Activated T-cell treated with anti-CD3 and anti-CD28 coated beads for 24 hours (primary cell): Measurements from ENCODE around the gene NEU4.
"Not testable (repeated sequence)": the region's sequence is repeated elsewhere in the genome, so short reads cannot be mapped to it uniquely, and the experiment has no call there.

Source experiments
- DNase-seq: peaks from one replicate; pipeline ENCODE4 v3.0.0-alpha.2; 2020; ENCODE audit warnings: low read depth

Gene NEU4

DNA sequence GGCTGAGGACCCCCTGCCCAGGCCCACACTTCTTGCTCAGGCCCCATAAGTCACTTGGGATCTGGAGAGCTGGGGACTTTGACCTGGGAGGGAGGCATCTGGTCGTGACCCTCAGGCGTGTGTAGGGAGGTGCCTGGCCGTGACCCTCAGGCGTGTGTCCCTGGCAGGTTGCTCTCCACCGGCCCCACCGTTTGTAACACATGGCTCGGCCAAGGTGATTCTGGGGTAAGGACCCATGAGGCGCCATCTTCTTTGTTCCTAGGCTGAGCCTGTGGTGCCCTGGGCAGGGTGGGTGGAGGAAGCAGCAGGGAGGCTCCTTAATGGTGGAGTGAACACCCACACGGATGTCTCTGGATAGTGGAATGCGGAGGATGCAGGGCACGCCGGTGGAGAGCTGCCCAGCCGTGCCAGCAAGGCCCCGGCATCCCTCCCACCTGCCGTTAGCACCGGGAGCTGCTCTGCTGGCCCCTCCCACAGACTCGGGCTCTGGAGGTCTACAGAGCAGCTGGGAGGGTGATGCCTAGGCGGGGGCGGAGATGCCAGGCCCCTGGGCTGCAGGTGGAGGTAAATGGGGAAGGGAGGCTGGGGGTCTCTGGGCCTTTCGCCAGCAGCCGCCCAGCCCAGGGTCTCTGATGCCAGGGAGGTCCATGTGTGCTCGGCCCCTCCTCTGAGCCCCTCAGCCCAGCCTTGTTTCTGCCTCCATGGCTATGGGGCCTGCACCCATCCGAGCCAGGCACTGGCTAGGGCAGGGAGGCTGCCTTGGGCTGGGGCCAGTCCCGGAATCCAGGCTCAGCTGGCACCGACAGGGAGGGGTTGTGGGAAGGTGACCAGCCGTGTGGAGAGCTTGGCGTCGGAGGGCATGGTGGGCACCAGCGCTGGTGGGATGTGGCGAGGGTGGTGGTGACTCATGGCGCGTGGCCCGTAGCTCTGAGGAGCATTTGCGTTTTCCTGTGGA lies 33.5 kb upstream of the NEU4 start:
- DNase-seq = no peak

DNA sequence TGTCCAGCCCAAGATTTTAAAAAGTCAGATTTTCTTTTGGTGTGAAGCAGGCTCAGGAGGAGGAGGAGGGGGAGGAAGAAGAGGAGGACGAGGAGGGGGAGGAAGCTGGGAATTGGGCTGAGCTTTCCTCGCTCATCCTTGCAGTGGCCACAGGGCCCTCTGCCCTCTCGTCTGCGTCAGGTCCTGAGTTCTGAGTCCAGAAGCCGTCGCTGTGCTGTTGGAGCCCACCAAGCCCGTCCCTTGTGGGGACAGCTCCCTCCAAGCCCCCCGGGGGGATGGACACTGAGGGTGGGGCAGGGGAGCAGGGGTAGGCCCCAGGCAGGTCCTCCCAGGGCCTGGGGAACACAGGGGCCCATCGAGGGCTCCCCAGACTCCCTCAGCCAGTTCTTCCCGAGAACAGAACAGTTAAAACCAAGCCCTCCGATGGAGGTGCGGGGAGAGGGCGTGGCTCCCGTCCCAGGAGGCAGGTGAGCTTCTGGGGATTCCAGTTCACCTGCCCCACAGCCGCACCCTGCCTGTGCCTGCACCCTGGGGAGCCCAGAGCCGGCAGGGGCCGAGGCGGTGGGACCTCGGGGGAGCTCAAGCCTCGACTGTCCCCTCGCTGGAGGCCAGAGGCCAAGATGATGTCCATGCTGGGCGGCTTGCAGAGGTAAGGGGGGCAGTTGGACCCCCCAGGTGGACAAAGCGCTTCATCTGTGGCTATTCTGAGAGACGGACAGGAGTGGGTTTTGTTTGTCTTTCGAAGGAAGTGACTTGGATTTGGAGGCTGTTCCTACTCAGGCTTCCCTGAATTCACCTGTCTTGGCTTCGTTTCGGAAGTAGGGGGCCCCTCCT lies 32.4 kb upstream of the NEU4 start, which contains the start of gene GAL3ST2:
Gene GAL3ST2, plus strand, starts transcription at position 487 of the 834 bp plus-strand sequence. Its CDS starts 134 bp downstream, at position 621.
- DNase-seq = no peak

DNA sequence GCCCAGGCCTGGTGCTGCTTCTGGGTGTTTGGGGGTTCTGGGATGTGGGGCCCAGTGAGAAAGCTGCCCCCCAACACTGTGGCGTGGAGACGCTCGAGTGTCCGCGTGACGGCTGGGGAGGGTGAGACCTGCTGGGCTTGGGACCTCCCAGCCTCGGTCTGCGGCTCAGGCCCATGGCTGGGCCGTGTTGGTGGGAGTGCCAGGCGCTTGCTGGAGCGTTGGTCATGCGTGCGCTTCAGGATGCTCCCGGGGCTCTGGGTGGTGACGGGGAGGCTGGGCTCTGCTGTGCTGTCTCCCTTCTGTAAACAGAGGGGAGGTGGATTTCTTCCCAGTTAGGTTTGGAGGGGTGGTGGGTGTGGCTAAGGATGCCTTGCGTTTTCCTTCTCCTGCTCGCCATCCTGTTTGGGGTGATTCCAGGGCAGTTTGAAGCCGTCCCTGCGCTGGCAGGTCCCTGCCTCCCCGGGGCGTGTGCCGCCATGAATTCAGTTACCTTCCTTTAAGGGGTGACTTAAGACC lies 31.8 kb upstream of the NEU4 start:
- DNase-seq = no peak

DNA sequence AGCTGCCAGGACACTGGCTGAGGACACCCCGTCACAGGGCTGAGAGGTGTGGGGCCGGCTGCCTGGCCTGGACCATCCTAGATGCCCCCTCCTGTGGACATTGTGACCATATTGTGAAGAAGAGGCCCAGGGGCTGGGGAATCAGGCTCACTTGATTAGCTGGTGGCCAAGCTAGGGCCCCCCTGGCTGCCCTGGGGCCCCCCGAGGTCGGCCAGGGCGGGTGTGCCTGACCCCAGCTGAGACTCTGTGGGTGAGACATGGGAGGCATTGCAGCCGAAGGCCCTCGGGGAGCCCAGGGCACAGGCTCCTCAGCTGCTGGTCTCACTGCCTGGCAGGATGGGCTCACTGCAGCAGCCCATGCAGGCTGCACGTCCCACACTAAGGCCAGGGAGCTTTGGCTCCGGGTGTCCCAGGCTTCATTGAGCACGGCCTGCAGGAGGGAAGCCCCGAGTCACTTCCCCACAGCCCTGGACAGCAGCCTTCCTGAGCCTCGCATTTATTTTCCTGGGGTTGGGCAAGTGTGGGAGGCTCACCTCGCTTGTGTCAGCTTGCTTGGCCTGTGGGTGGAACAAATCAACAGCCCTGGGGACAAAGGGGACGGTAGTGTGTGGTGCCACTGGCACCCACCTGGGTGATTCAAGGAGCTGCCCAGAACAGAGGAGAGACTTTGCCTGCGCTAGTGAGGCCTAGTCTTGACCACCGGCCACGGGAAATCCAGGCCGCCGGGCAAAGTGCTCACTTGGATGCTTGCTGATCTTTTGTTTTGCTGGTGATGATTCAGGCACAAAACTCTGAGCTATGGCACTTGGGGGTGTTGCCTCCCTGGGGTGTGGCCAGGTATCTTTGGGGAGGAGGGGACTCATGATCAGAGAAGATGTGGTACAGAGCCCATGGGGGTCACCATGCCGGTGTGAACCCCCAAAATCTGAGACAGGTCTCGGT lies 31.0 kb upstream of the NEU4 start:
- DNase-seq = no peak

DNA sequence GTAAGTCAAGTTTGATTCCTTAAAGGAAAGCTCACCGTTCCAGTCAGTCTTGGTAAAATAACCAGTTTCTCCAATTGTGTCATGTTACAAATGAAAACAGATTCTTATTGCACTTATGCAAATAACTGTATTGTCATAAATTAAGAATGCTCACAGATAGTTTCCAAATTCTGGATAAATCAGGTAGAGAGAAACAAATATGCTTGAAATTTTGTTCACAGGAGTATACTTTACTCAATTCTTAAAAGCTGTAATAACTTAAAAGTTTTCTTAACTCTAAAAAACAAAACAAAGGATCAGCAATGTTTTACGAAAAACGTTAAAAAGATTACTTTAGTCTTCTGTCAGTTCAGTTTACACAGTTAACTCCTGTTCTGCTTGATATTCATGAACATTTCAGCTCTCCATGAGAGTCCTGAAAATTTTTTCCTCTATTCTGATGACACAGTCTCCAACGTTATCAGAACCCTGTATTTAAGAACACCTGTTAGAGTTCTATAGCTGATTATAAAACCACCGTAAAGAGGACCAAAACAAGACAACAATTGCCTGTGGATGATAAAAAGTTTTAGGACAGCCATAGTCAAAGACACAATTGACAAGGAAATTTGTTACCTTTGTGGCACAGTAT lies 27.9 kb upstream of the NEU4 start:
- DNase-seq = no peak

DNA sequence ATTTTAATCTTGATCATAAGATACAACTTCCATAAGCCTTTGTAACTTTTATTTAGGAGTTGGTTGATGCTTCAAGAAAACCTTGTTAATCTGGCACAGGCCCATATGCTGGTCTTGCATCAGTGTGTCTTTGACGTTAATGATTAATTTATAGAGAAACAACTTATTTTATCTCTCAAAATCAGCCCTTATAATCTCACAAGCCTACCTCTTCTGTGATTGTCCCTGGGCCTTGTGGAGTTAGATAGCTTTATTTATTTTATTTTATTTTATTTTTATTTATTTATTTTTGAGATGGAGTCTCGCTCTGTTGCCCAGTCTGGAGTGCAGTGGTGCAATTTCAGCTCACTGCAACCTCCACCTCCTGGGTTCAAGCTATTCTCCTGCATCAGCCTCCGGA lies 26.9 kb upstream of the NEU4 start:
- not testable (repeated sequence) for DNase-seq

DNA sequence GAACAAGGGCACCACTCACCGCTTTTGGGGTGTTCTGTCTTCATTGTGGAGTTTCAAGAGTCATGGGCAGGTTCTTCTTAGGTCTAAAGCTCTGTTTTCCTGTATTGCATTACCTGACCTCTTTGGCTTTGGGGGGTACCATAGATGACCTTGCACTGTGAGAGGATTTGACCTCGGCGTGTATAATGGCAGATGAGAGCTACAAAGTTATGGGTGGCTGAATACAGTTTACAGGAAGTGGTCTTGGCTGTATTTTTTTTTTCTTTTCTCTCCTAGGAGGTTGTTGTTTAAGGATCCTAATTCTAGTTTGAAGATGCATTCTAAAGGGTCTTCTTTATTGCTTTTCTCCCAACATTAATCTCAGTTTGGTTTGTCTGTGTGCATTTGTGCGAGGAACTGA lies 20.9 kb upstream of the NEU4 start:
- no peak for DNase-seq

DNA sequence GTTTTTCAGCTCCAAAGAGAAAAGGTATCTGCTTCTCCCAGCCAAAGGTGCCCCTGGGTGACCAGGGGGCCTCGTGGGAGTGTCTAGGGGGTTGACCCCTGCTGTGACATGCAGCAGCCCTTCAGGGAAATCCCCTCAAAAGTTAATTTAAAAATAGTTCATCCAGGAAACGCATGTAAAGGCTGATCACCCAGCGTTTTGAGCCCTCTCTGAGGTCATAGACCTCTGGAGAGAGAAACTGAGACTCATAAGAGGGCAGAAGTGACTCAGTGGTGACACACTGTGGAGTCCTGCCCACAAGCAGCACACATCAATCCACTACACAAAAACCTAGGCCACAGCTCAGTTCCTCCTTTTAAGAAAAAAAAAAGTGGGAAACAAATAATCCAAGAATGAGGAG lies 20.4 kb upstream of the NEU4 start:
- peak; percentile 61 for DNase-seq

DNA sequence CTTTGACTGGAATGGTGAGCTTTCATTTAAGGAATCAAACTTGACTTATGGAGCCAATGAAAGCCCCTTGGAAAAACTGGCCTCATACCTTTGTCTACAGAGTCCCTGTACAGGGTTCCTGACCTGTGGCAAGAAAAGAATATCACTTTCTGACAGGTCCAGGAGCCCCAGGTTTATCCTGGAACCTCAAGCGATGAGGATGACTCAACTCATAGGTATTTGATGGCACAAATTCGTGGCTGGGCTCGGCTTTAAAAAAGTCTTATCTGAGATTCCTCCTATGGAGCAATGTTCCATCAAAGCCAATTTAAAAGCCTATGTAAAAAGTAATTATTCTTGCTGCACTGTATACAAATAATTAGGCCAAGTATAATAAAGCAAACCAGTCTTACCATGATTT lies 17.6 kb upstream of the NEU4 start:
- not testable (repeated sequence) for DNase-seq

DNA sequence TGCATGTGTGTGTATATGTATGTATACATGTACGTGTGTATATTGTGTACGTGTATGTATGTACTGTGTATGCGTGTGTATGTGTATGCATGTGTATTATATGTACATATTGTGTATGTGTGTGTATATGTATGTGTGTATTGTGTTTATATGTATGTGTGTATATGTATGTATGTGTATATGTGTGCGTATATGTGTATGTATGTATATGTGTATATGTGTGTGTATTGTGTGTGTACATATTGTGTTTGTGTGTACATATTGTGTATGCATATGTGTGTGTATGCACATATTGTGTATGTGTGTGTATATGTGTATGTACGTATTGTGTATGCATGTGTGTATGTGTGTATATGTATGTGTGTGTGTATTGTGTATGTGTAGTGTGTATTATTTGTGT lies 15.6 kb upstream of the NEU4 start:
- DNase-seq = no peak

DNA sequence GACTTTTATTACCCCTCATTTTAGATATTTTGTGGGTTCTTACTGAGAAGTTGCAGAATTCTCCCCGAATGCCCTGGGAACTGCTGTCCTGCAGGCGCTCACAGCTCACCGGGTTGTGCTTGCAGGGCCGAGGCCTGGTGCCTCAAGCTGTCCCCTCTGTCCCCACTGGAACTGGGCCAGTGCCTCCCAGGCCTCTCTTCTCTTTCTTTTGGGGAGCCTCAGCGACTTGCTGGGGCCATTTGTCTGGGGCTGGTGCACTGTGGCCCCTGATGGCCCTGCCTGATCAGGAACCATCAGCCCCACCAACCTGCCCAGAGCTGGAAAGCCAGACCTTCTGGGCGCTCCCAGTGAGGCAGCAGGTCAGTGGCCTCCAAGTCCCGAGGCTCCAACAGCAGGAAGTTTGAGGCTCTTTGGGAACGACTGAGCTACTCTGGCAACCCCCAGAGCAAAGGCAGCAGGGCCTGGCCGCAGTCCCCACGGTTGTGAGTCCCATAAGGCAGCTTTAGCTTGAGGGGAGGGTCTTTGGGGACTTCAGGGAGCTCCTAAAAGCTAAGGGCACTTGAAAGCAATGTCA lies 14.7 kb upstream of the NEU4 start:
- no peak for DNase-seq

DNA sequence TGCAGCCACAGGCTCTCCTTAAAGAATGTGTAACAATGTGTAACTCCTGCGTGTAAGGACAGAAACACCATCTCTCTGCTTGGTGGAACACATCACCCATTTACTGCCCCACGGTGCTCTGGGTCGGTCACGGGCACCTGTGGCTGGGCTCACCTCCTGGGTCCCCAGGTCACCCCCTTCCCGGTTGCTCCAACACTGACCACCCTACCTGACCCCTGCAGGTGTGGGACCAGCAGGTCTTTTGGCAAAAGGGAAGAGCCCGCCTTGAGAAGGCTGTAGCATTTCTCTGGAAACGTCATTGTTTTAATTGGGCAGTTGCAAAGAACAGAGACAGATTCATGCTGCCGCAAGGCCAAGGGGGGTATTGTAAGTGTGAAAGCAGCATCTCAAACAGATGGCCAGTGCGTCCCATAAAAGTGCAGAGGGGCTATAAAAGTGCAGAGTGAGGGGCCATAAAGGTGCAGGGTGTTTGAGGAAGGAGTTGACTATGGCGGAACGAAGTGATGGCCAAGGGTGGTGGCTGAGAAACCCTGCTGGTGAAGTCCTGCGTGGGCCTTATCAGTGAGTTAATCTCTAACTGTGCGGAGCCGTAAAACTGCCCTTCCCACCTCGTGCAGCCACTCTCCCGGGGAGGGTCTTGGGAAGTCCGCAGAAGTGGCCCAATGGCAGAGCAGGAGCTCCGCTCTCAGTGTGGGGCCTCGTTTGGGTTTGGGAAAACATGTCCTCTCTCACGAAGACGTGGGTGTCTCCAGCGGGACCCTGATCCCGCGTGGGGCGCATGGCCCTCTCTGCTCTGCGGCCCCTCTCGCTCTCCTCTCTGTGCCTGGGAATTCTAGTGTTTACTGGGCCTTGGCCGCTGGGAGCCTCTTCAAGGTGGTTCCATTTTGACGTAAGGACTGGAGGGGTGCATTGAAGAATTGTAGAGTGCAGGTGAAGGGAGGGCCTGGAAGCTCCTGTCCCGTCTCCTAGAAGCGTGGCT lies 13.7 kb upstream of the NEU4 start:
- DNase-seq = no peak

DNA sequence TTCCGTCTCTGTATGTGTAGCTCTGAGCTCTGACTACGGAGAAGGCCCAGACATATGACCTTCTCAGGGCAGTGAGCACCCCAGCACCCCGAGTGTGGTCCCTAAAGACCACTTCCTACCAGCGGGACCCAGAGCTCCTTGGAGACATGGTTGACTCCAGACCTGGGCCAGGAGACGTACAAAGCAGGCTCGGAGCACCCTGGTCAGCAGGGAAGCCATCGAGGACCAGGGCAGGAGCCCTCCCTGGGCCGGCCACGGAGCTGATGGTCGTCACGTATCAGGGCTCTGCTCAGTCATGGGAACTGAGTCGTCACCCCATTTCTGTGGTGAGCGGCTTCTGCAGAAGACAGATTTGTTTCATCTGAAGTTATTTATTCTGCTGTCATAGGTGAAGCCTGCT lies 12.8 kb upstream of the NEU4 start:
- no peak for DNase-seq

DNA sequence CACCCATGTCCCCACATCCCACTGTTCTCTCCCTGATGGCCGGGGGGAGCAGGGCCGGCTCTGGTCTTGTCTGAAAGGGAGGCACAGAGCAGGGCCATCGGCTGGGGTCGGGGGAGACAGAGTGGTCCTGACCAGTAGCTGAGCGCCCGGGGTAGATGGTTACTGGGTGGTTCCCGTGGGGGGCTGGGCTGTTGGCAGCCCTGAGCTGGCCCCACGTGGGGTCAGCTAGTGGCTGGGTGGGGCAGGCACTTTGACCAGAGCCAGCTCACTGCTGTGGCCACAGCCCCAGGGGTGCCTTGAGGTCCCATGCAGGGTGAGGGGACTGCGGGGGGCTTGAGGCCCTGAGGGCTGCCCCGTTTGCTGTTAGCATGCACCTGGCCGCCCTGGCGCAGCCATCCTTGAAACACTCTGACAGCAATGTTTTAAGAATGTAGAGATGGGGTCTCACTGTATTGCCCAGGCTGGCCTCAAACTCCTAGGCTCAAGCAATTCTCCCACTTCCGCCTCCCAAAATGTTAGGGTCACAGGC lies 12.3 kb upstream of the NEU4 start:
- no peak for DNase-seq

DNA sequence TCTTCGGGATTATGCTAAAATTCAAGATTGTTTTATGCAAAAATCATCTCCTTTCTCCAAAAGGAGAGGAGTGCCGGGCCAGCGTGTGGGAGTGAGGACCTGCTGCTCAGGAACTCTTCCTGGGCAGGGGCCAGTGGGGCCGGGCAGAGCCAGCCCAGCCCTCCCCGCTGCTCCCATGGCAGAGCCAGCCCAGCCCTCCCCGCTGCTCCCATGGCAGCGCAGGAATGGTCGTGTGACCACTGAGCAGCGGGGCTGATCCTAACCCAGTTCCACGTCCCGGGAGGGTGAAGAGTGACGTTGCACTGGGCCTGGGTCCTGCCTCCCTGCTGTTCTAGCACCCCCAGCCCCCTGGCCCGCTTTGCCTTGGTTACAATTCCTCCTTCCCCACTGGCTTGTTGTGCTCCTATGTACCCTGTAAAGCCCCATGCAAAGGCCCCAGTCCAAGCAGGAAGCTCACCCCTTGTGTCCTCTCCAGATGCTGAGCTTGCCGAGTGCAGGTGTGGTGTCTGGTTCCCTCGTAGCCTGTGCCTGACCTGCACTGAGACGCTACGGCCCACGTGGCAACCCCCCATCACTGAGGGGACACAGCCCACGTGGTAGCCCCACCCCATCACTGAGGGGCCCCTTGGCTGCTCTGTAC lies 11.4 kb upstream of the NEU4 start:
- no peak for DNase-seq

DNA sequence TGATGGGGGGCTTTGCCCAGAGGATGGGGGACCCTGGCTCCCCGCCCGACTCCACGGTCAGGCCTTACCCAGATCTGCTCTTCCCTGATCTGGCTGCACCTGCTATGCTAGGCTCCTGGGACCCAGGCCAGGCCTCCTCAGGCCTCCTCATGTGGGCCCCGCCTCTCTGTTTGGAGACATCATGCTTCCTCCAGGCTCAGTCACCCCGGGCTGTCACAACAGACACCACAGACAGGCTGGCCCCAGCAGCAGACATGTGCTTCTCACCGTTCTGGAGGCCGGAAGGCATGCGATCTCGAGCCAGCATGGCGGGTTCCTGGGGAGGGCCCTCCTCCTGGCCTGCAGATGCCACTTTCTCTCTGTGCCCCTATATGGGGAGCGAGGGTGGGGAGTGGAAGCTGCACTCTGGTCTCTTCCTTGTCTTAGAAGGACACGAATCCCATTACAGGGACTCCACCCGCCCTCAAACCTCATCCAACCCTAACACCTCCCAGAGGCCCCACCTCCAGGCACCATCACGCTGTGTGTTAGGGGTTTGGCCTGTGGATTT lies 10.8 kb upstream of the NEU4 start:
- DNase-seq = no peak

DNA sequence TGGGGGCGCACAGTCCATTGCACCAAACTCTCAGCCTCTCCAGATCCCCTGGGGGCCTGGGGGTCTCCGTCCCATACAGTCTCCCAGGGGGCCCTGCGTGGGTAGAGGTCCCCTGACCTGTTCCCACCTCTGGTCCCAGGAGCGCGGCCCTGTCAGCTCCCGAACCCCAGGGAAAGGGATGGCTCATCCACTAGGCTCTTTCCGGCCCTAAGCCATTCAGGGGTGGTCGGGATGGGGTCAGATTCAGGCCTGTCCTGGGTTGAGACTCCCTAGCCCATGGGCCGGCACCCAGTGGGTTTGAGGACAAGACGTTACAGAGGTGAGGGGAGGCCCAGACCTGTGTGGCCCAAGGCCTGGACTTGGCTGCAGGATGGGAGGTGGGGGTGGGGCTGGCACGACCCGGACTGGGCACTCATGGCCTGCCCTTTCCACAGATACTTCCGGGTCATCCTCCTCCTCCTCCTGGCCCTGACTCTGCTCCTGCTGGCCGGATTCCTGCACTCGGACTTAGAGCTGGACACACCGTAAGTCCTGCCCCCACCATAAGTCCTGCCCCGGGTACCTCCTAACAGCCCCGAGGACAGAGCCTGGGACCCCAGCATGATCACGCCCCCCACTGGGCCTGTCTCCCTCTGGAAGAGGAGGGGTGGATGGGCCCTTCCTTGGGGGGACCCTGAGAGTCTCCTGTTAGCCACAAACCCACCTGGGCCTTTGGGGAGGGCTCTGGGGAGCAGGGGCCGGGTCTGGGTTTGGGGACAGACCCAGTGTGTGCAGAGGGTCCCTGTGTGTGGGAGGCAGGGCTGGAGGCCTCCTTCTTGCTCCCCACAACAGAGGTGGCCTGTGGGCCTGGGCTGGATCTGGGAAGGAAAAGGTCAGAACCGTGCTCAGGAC lies 10.1 kb upstream of the NEU4 start:
- DNase-seq = no peak
